GM08714 (cell line): Measurements from ENCODE around the gene ZMAT3.
A peak's percentile ranks its signal among the peaks of the same experiment; 100 is the strongest.

ENCODE experiments used
- H3K4me3 ChIP-seq: fragments of 200-500 bp; sonication (Bioruptor generic); 2 replicates; pipeline ENCODE4 v1.5.1; 2014; ENCODE audit warnings: mild to moderate bottlenecking, low read length, inconsistent platforms
- ZNF274 ChIP-seq: IDR thresholded peaks from 2 replicates; pipeline ENCODE4 v1.6.1; 2012; ENCODE audit warnings: mild to moderate bottlenecking, low read depth, low read length

Gene ZMAT3

GRCh38 chr3:178975320-178975719 is 96.3 kb downstream of the ZMAT3 start:
- TF ChIP-seq ZNF274: no peak

GRCh38 chr3:178971614-178972013 is 100.0 kb downstream of the ZMAT3 start:
- no peak for TF ChIP-seq ZNF274
- H3K4me3 ChIP-seq: no peak overlapping the region

More at GRCh38 chr3:178975320-178975719, 96.3 kb downstream of the ZMAT3 start:
- no peak overlapping the region for H3K4me3 ChIP-seq

GRCh38 chr3:178969004-178969700 is 102.5 kb downstream of the ZMAT3 start:
- no peak for TF ChIP-seq ZNF274
- H3K4me3 ChIP-seq: peak overlapping the region; percentile 36; the same call in 1 of the 2 replicates
